Fibroblast of the aortic adventitia (primary cell): ENCODE data around the gene TSPAN32. TPM values are rescaled to one million over a fixed set of nuclear protein-coding genes. Genes with fewer than 3 reads are reported as not detected.

Source experiments
- DNase-seq: peaks from one replicate; pipeline ENCODE4 v3.0.0-alpha.2; 2010; ENCODE audit warnings: low read depth
- H3K4me3 ChIP-seq: 2 replicates; pipeline ENCODE4 v1.5.1; 2011; ENCODE audit warnings: low read depth, mild to moderate bottlenecking, control low read depth, low read length, moderate library complexity
- CTCF ChIP-seq: IDR thresholded peaks from 2 replicates; pipeline ENCODE4 v1.5.1; 2011; ENCODE audit warnings: mild to moderate bottlenecking, low read length, control low read depth, inconsistent platforms; ENCODE audit not compliant: insufficient read depth
- total RNA-seq: library from RNA; depleted of rRNA; stranded (reverse); fragments of >200 nt; gene quantifications from 2 replicates; pipeline ENCODE4 v1.2.3, GENCODE V29; 2012; ENCODE audit warnings: low replicate concordance

TSPAN32 gene
- total RNA-seq, 1 donor: under 0.01 TPM

DNA sequence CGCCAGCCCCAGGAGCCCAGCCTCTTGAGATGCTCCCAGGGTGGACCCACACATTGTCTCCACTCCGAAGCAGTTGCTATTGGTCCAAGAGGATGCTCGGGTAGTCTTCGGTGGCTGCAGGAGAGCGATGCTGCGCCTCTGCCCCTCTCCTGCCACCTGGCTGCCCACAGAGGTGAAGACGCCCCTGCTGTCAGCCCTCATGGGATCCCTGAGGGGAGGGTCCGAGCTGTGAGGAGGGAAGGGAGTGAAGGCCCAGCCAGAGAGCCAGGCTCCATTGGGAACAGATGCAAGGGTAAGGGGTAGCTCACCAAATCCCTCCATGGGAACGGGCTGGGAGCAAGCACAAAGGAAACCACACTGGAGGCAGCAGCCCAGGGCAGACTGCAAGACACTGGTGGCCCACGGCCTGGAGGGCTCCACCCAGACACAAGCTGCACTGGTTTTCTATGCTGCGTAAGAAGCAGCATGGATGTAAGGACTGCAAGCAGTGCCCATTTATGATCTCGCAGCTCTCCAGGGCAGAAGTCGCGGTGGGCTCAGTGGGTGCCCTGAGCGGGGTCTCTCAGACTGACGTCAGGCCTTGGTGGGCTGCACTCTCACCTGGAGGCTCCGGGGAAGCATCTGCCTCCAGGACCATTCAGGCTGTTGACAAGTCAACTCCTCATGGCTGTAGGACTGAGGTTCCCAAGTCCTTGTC is 15.7 kb downstream of the TSPAN32 start:
- no peak for TF ChIP-seq CTCF
- no peak overlapping the region for H3K4me3 ChIP-seq
- DNase-seq: no peak

- DNase-seq: no peak
- no peak for TF ChIP-seq CTCF
- no peak overlapping the region for H3K4me3 ChIP-seq
These were observed 16.3 kb downstream of the TSPAN32 start for GRCh38 chr11:2318123-2318522.

DNA sequence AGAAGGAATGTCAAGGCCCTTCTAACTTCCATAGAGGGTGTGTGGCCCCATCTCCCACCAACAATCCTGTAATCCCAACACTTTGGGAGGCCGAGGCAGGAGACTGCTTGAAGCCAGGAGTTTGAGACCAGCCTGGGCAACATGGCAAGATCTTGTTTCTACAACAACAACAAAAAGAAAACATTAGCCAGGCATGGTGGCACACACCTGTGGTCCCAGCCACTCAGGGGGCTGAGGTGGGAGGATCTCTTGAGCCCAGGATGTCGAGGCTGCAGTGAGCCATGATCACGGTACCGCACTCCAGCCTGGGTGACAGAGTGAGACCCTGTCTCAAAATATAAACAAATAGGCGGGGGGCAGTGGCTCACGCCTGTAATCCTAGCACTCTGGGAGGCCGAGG is 16.9 kb downstream of the TSPAN32 start:
- TF ChIP-seq CTCF: no peak
- H3K4me3 ChIP-seq: no peak overlapping the region
- DNase-seq: no peak

DNA sequence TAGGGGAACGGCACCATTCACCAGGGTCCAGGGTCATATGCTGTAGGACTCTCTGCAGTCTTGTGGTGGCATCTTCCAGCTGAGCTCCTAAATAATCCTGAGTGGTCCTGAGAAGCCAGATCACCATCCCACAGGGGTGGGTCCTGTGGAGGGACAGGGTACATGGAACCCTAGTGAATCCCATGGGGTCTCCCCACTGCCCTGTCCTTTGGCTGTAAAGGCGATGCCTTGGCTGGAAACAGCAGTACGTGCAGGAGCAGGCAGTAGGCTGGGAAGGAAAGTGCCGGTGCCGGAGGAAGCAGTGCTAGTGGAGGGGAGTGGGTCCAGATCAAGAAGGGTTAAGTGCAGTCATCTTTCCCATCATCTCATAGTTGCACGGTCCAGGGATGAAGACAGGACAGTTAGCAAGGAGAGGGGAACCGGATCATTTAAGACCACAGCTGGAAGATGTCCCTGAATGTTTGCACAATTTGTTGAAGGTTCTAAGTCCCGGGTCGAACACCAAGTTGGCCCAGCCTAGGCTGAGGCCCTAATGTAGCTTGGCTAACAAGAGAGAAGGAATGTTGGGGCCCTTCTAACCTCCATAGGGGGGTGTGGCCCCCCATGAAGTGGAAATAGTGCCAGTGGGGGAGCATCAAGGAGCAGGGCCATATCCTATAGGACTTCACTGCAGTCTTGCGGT is 18.1 kb downstream of the TSPAN32 start:
- no peak overlapping the region for H3K4me3 ChIP-seq
- TF ChIP-seq CTCF: no peak
- DNase-seq: no peak

GRCh38 chr11:2320568-2321310 is 18.9 kb downstream of the TSPAN32 start:
- H3K4me3 ChIP-seq: no peak overlapping the region
- no peak for DNase-seq
- TF ChIP-seq CTCF: no peak

- no peak for DNase-seq
- TF ChIP-seq CTCF: no peak
- H3K4me3 ChIP-seq: no peak overlapping the region
These were observed 19.5 kb downstream of the TSPAN32 start for GRCh38 chr11:2321311-2321683.
